ENCODE data around the gene CCDC30. TPM values are rescaled to one million over a fixed set of nuclear protein-coding genes. Genes with fewer than 3 reads are reported as not detected.
A peak's percentile ranks its signal among the peaks of the same experiment; 100 is the strongest.

Gene CCDC30
- total RNA-seq, 2 donors from 2014 or later, result 3.0 to 4.9 TPM

- Histone ChIP-seq H3K36me3 (no peaks in the 10 kb centered on the region), H3K4me3 (no peak overlapping the region), H3K27ac (no peak overlapping the region), H3K9me3 (peaks cover 14% of the 10 kb centered on the region), H3K27me3 (replicated peaks; ENCODE audit: insufficient read depth) (no peaks in the 10 kb centered on the region), H3K4me1 (ENCODE audit: control insufficient read depth in 1 of 2, low read depth in 2 of 2) (no peaks in the 10 kb centered on the region)
- TF ChIP-seq CTCF (IDR thresholded peaks at IDR 0.05), result no peak
- no peak for DNase-seq (ENCODE audit: low spot score)
- no peak for ATAC-seq (ENCODE audit: insufficient number of reproducible peaks, low FRiP score, low read depth)
Measured at GRCh38 chr1:42518908-42519307, 55.8 kb downstream of the CCDC30 start.

- no peaks in the 10 kb centered on the region for H3K4me1 ChIP-seq (ENCODE audit: control insufficient read depth in 1 of 2, low read depth in 2 of 2)
- DNase-seq (ENCODE audit: low spot score) (no peak), ATAC-seq (ENCODE audit: insufficient number of reproducible peaks, low FRiP score, low read depth) (no peak)
- no peak for TF ChIP-seq CTCF (IDR thresholded peaks at IDR 0.05)
- no peaks in the 10 kb centered on the region for H3K27me3 ChIP-seq (replicated peaks; ENCODE audit: insufficient read depth)
- no peaks in the 10 kb centered on the region for H3K36me3 ChIP-seq
- H3K4me3 ChIP-seq, result no peak overlapping the region
- no peak overlapping the region for H3K27ac ChIP-seq
- peaks cover 14% of the 10 kb centered on the region for H3K9me3 ChIP-seq
Measured at GRCh38 chr1:42523171-42523570, 60.1 kb downstream of the CCDC30 start.

GRCh38 chr1:42524330-42524729 is 61.2 kb downstream of the CCDC30 start:
- Histone ChIP-seq H3K27ac (no peak overlapping the region), H3K36me3 (no peaks in the 10 kb centered on the region), H3K9me3 (peaks cover 3% of the 10 kb centered on the region), H3K27me3 (replicated peaks; ENCODE audit: insufficient read depth) (no peaks in the 10 kb centered on the region), H3K4me3 (no peak overlapping the region), H3K4me1 (ENCODE audit: control insufficient read depth in 1 of 2, low read depth in 2 of 2) (no peaks in the 10 kb centered on the region)
- ATAC-seq (ENCODE audit: insufficient number of reproducible peaks, low FRiP score, low read depth) (no peak), DNase-seq (ENCODE audit: low spot score) (no peak)
- no peak for TF ChIP-seq CTCF (IDR thresholded peaks at IDR 0.05)

- Histone ChIP-seq H3K9me3 (no peaks in the 10 kb centered on the region), H3K4me3 (peak overlapping the region; percentile 46), H3K36me3 (no peaks in the 10 kb centered on the region), H3K27me3 (replicated peaks; ENCODE audit: insufficient read depth) (no peaks in the 10 kb centered on the region), H3K4me1 (ENCODE audit: control insufficient read depth in 1 of 2, low read depth in 2 of 2) (no peaks in the 10 kb centered on the region), H3K27ac (no peak overlapping the region)
- no peak for TF ChIP-seq CTCF (IDR thresholded peaks at IDR 0.05)
- DNase-seq (ENCODE audit: low spot score) (no peak), ATAC-seq (ENCODE audit: insufficient number of reproducible peaks, low FRiP score, low read depth) (no peak)
Measured at GRCh38 chr1:42529724-42530181, 66.7 kb downstream of the CCDC30 start.

- no peak for ATAC-seq (ENCODE audit: insufficient number of reproducible peaks, low FRiP score, low read depth)
- Histone ChIP-seq H3K4me1 (ENCODE audit: control insufficient read depth in 1 of 2, low read depth in 2 of 2) (no peaks in the 10 kb centered on the region), H3K9me3 (no peaks in the 10 kb centered on the region), H3K27ac (no peak overlapping the region), H3K27me3 (replicated peaks; ENCODE audit: insufficient read depth) (no peaks in the 10 kb centered on the region), H3K36me3 (no peaks in the 10 kb centered on the region), H3K4me3 (no peak overlapping the region)
- DNase-seq (ENCODE audit: low spot score), result no peak
- no peak for TF ChIP-seq CTCF (IDR thresholded peaks at IDR 0.05)
Measured at GRCh38 chr1:42531043-42531442, 68.0 kb downstream of the CCDC30 start.
